T1000 (cell line): ENCODE measurements around the gene AUNIP.
"Not testable (repeated sequence)": the region's sequence is repeated elsewhere in the genome, so short reads cannot be mapped to it uniquely, and the experiment has no call there.

Source experiments
- DNase-seq: peaks from one replicate; lab custom pipeline; 2025; ENCODE audit warnings: mixed read lengths; lab: John Stamatoyannopoulos, UW

The AUNIP gene

GRCh38 chr1:25864434-25864833 lies 5.2 kb upstream of the AUNIP start:
- no peak for DNase-seq

- DNase-seq = no peak
These were observed 4.4 kb upstream of the AUNIP start for GRCh38 chr1:25863486-25864262.

DNA sequence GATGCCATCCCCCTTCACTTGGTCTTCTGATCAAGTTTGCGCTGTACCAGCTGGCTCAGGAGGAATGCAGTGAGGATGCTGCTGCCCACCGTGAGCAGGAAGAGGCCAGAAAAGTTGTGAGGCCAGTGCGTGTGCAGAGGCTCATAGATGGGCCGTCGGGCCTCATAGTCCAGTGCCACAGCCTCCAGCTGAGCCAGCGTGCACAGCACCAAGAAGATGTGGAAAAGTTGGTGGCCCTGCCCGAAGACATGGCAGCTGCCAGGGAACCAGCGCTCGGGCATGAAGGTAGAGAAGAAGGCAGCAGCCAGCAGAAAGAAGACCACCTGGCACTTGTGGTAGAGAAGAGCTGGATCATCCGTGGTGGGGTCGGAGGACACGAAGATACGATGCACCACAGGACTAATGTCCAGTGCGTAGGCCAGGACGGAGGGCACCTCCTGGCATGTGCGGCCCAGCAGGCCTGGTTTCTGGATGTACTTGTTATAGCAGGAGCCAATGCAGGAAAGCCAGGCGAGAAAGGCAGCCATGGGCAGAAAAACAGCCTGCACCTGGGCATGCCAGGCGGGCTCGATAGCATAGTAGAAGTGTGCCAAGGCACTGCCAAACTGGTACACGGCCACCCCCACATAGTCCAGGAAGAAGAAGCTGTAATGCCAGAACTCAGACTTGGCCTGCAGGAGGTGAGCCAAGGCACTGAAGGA lies 3.7 kb upstream of the AUNIP start:
- DNase-seq = no peak

DNA sequence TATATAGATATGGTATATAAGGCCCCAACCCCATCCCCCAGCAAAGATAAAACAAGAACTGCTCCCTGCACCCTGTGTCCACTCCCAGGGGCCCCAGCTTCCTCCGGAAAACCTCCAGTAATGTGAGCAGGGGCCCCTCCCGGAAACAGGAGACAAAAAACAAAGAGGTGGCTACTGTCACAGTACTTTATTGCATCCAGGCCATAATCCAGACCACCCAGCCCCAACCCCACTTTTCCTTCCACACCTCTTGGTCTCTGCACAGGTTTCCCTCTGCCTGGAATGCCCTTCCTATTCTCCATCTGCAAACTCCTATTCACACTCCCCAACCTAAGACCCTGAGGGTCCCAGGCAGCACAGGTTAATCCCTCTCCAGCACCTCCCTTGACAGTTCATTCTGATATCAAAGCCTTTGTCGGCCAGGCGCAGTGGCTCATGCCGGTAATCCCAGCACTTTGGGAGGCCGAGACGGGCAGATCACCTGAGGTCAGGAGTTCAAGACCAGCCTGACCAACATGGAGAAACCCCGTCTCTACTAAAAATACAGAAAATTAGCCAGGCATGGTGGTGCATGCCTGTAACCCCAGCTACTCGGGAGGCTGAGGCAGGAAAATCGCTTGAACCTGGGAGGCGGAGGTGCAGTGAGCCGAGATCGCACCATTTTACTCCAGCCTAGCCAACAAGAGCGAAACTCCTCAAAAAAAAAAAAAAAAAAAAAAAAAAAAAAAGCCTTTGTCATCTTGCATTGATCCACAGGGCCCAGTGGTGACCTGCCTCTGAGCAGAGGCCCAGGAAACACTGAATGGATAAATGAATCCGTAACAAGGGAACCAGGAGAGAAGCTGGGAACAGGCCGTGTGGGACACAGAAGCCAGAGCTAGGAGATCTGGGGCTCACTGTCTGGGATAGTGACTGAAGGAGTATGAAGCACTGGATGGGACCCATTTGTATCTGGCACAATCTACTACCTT lies 2.3 kb upstream of the AUNIP start:
- no peak for DNase-seq

DNA sequence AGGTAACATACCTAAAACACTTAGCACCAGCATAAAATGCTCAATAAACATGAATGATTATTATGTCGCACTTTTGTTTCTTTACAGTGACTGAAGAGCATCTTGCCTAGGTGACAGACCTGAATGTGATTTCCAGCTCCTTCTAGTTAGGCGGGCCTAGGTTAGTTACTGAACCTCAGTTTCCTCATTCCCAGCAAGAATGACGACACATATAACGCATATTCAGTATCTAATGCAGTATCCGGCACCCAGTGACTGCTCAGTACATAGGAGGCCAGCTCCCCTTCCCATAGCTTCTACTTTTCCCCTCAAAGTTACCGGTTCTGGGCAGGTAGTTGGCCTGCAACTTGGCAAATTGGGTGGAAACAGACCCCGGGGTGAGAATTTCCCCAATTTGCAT lies 763 bp downstream of the AUNIP start:
- no peak for DNase-seq

GRCh38 chr1:25856856-25857255 lies 2.4 kb downstream of the AUNIP start:
- no peak for DNase-seq

- no peak for DNase-seq
These were observed 4.7 kb downstream of the AUNIP start for GRCh38 chr1:25854554-25854953.

GRCh38 chr1:25848531-25848930 lies 10.7 kb downstream of the AUNIP start:
- no peak for DNase-seq

DNA sequence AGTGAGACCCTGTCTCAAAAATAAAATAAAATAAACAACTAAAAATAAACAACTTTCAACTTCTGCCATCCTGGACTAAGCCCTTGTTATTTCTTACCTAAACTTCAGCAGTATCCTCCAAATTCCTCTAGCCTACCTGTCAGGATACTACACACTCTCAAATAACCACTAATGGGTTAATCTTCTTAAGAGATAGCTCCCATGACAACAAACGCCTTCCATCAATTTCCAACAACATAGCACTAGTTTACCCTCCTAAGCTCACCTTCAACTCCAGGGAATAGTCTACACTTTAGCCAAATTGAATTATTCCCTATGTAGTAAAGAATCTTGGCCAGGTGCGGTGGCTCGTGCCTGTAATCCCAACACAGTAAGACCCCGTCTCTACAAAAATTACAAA lies 11.3 kb downstream of the AUNIP start:
- no peak for DNase-seq

DNA sequence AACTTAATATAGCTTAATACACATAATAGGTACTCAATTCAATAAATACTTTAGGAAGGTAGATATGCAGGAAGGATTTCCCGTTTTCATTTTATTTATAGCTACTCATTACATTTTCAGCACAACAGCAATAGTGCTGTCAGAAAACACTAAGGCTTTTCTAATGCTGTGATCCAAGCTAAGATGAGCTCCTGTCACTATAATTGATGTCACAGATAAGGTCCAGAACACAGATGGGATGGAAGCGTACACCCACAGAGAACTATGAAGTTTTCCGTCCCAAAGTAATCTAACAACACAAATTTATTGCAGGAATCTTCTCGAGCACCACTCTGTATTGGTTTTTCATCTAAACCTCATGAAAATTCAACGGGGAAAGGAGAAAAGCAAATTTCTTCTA lies 13.6 kb downstream of the AUNIP start:
- DNase-seq = no peak

- no peak for DNase-seq
These were observed 14.5 kb downstream of the AUNIP start for GRCh38 chr1:25844536-25845337.

DNA sequence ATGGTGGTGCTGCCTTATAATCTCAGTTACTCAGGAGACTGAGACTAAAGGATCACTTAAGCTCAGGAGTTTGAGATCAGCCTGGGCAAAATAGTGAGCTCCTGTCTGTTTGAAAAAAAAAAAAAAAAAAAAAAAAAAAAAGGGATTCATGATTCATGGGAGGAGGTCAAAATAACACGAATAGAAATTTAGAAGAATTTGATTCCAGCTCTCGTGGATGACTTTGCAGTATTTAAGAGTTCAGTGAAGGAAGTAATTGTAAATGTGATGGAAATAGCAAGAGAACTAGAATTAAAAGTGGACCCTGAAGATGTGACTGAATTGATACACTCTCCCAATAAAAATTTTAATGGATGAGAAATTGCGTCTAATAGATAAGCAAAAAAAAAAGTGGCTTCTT lies 15.8 kb downstream of the AUNIP start:
- no peak for DNase-seq

GRCh38 chr1:25839808-25840207 lies 19.4 kb downstream of the AUNIP start:
- DNase-seq = not testable (repeated sequence)

- no peak for DNase-seq
These were observed 21.9 kb downstream of the AUNIP start for GRCh38 chr1:25837262-25837875.

DNA sequence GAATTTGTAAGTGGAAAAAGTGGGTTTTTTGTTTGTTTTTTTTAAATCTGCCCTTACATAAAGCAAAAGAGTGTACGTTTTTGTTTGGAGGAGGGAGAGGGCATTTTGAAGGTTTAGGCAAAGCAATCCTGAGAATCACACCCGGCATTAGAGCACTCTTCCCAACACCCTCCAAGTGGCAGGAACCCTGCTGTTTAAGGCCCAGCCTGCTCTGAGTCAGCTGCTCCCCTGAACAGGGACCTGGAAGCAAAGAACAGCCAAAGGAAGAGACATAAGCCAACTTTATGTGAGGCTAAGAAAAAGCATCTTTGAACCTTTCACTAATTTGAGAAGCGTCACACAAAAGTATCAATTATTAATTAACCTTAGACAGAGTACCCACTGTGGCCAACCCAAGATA lies 22.6 kb downstream of the AUNIP start:
- DNase-seq = no peak

GRCh38 chr1:25834894-25835293 lies 24.4 kb downstream of the AUNIP start:
- DNase-seq = no peak

GRCh38 chr1:25833158-25833557 lies 26.1 kb downstream of the AUNIP start:
- DNase-seq = no peak

- no peak for DNase-seq
These were observed 26.8 kb downstream of the AUNIP start for GRCh38 chr1:25832336-25833037.

DNA sequence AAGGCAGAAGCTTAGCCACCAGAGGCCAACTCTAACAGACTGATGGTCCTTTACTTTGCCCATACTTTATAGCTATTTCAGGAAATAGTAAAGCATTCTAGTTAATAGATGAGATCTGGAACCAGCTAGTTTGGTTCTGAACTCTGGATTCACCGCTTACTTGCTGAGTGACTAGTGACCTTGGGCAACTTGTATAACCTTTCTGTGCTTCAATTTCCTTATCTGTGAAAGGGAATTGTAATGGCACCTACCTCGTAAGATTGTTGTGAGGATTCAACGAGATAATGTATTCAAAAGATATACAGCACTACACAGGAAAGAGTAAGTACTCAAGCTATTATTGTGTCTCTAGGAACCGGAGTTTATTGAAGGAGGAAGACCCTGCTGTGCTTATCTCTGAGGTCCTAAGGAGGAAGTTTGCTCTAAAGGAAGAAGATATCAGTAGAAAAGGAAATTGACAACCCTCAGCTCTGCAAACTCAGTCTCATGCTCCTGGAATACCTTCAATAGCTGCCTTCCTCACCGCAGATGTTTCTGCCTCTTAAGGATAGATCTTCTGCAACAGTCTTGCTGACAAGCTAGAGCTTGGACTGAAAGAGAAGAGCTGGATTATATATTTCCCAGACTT lies 27.6 kb downstream of the AUNIP start:
- DNase-seq = no peak

DNA sequence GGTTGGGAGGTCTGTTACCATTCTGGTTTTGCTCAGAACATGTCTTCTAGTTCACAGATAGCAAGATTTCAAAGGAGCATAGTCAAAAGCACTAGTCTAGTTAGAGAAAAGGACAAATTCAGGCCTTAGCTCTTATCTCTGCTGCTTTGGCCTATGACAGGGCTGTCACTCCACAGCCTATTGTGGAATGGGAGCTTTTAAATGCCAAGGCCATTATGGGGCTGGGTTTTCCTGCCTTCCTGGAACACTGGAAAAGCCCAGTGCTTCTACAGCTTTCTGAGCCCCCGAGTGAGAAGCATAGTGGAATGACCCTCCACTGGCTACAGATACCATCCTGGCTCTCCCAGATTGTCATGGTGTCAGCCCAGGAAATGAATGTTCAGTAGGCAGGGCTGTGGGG lies 30.2 kb downstream of the AUNIP start:
- no peak for DNase-seq
